GM12878 (cell line): ENCODE data around the gene CCDC14. TPM values are rescaled to one million over a fixed set of nuclear protein-coding genes. Genes with fewer than 3 reads are reported as not detected.

Experiments
- ATAC-seq: fragments of 200-7000 bp; cut with Tn5 transposase; 3 replicates; pipeline ENCODE4 v1.9.1; 2020; ENCODE audit warnings: mild to moderate bottlenecking, moderate library complexity
- BruUV-seq: library from RNA; stranded (reverse); fragments of 400-500 nt; replicated peaks from 2 replicates; lab custom pipeline; 2021; lab: Mats Ljungman, UMichigan
- CTCF ChIA-PET: fragments of 300-600 bp; sonication (Branson Sonifier 250); formaldehyde crosslinking; extraction: SDS; loops from one replicate; lab custom pipeline; 2021; ENCODE audit warnings: inconsistent platforms; lab: Yijun Ruan, JAX
- POLR2A ChIA-PET: fragments of 350-600 bp; formaldehyde crosslinking; extraction: SDS; loops from one replicate; lab custom pipeline; 2021; ENCODE audit warnings: inconsistent platforms; lab: Charles Lee
- RAD21 ChIA-PET: fragments of 300-600 bp; sonication (Branson Sonifier 250); formaldehyde crosslinking; loops from one replicate; lab custom pipeline; 2023; ENCODE audit warnings: antibody characterized with exemption; ENCODE audit not compliant: unreplicated experiment; lab: Charles Lee
- SMC1A ChIA-PET: fragments of 300-600 bp; sonication (Branson Sonifier 250); formaldehyde crosslinking; loops from one replicate; lab custom pipeline; 2023; ENCODE audit not compliant: unreplicated experiment, uncharacterized antibody; lab: Charles Lee
- DNase-seq: peaks from one replicate; pipeline ENCODE4 v3.0.0-alpha.2; 2011; ENCODE audit warnings: low read depth, low spot score
- FAIRE-seq: peaks from 3 replicates; lab custom pipeline; 2011; peaks lifted over from hg19 to GRCh38; lab: Jason Lieb, UNC
- H2AFZ ChIP-seq: 2 replicates; pipeline ENCODE4 v1.6.0; 2011; ENCODE audit warnings: low read depth, low read length, control low read depth; ENCODE audit not compliant: control insufficient read depth
- H3K27ac ChIP-seq: 2 replicates; pipeline ENCODE4 v1.5.1; 2011; ENCODE audit warnings: control low read depth; ENCODE audit not compliant: control insufficient read depth, insufficient read depth
- H3K27me3 ChIP-seq, 2 experiments: replicated peaks in 1 of 2; 2 replicates each; pipeline versions ENCODE4 v1.6.0 to v1.6.1; 2011; ENCODE audit warnings: low read length in 1 of 2; ENCODE audit not compliant: control insufficient read depth in 2 of 2, insufficient read depth in 2 of 2
- H3K36me3 ChIP-seq, 2 experiments: 2 replicates each; pipeline ENCODE4 v1.5.1; 2011; ENCODE audit warnings: low read length in 1 of 2; ENCODE audit not compliant: control insufficient read depth in 2 of 2, insufficient read depth in 2 of 2
- H3K4me1 ChIP-seq: 2 replicates; pipeline ENCODE4 v1.6.1; 2011; ENCODE audit warnings: mild to moderate bottlenecking, low read length, moderate library complexity, mixed read lengths; ENCODE audit not compliant: control insufficient read depth, insufficient read depth
- H3K4me2 ChIP-seq: 2 replicates; pipeline ENCODE4 v1.6.0; 2011; ENCODE audit warnings: control low read depth; ENCODE audit not compliant: control insufficient read depth, insufficient read depth
- H3K4me3 ChIP-seq: fragments of 200-600 bp; sonication (generic); 2 replicates; pipeline ENCODE4 v1.5.1; 2016
- H3K79me2 ChIP-seq: 2 replicates; pipeline ENCODE4 v1.6.0; 2011; ENCODE audit warnings: low read length; ENCODE audit not compliant: control insufficient read depth, insufficient read depth
- H3K9ac ChIP-seq: 2 replicates; pipeline ENCODE4 v1.8.0; 2011; ENCODE audit warnings: low read length, control low read depth, mixed read lengths; ENCODE audit not compliant: control insufficient read depth, insufficient read depth
- H3K9me3 ChIP-seq: replicated peaks from 3 replicates; pipeline ENCODE4 v1.5.1; 2011; ENCODE audit warnings: mild to moderate bottlenecking, low read length; ENCODE audit not compliant: control insufficient read depth, insufficient read depth
- H4K20me1 ChIP-seq: 2 replicates; pipeline ENCODE4 v1.6.0; 2011; ENCODE audit not compliant: control insufficient read depth, insufficient read depth
- EED ChIP-seq: sonication (generic); IDR thresholded peaks from 2 replicates; pipeline ENCODE4 v1.6.1; 2016; ENCODE audit warnings: antibody characterized with exemption, low read depth
- ETV6 ChIP-seq, 2 experiments: fragments of 450-650 bp in 1 of 2; IDR thresholded peaks in 1 of 2; conservative IDR thresholded peaks in 1 of 2; 2 replicates each; pipeline ENCODE4 v1.6.1; 2014; ENCODE audit warnings: antibody characterized with exemption in 1 of 2, borderline replicate concordance in 1 of 2, low read depth in 1 of 2, mild to moderate bottlenecking in 1 of 2, moderate library complexity in 1 of 2
- GATAD2B ChIP-seq: fragments of 450-650 bp; conservative IDR thresholded peaks from 2 replicates; pipeline ENCODE4 v1.6.1; 2017; ENCODE audit warnings: low read depth, mild to moderate bottlenecking, moderate library complexity
- KAT2A ChIP-seq: conservative IDR thresholded peaks from 2 replicates; pipeline ENCODE4 v1.6.1; 2011; ENCODE audit warnings: low read depth, low read length; ENCODE audit not compliant: control insufficient read depth
- MEF2B ChIP-seq: fragments of 450-650 bp; IDR thresholded peaks from 2 replicates; pipeline ENCODE4 v1.6.1; 2018; ENCODE audit warnings: mild to moderate bottlenecking, moderate library complexity; ENCODE audit not compliant: partially characterized antibody, poor library complexity, severe bottlenecking
- NFYA ChIP-seq: IDR thresholded peaks from 2 replicates; pipeline ENCODE4 v1.6.1; 2011; ENCODE audit warnings: low read depth, mild to moderate bottlenecking, low read length, improper control_type of control experiment, borderline replicate concordance
- PAX5 ChIP-seq: IDR thresholded peaks from 2 replicates; pipeline ENCODE4 v1.6.1; 2011; ENCODE audit warnings: low read depth, low read length, borderline replicate concordance
- RAD21 ChIP-seq: IDR thresholded peaks from 2 replicates; pipeline ENCODE4 v1.6.1; 2011; ENCODE audit warnings: mild to moderate bottlenecking, low read depth, low read length, moderate library complexity; ENCODE audit not compliant: insufficient read depth
- RAD51 ChIP-seq: fragments of 450-650 bp; IDR thresholded peaks from 2 replicates; pipeline ENCODE4 v1.6.1; 2016; ENCODE audit warnings: moderate library complexity, mild to moderate bottlenecking, inconsistent platforms
- SMARCA5 ChIP-seq: fragments of 450-650 bp; IDR thresholded peaks from 2 replicates; pipeline ENCODE4 v1.6.1; 2017; ENCODE audit warnings: mild to moderate bottlenecking
- SREBF2 ChIP-seq: IDR thresholded peaks from 2 replicates; pipeline ENCODE4 v1.6.1; 2012; ENCODE audit warnings: mild to moderate bottlenecking, low read length
- YY1 ChIP-seq: IDR thresholded peaks from 2 replicates; pipeline ENCODE4 v1.6.1; 2011; ENCODE audit warnings: low read depth, mild to moderate bottlenecking, low read length
- ZBED1 ChIP-seq: IDR thresholded peaks from 2 replicates; pipeline ENCODE4 v1.6.1; 2016; ENCODE audit warnings: borderline replicate concordance
- WGBS: methylation state at CpG from one replicate; pipeline ENCODE4 v1.1.6; 2016; ENCODE audit warnings: low lambda C conversion rate; ENCODE audit not compliant: insufficient replicate concordance, insufficient coverage; ENCODE audit errors: missing lambda C conversion rate; 5-methylcytosine and 5-hydroxymethylcytosine counted together
- in situ Hi-C: fragments of 300-500 bp; cut with MboI; formaldehyde crosslinking; loops from 9 replicates; pipeline ENCODE4 v1.14.3; 2018; ENCODE audit warnings: mixed read lengths
- intact Hi-C: fragments of 100-400 bp; cut with micrococcal nuclease; formaldehyde crosslinking; loops from one replicate; pipeline ENCODE4 v1.14.2; 2022; ENCODE audit not compliant: unreplicated experiment
- polyA plus RNA-seq, 11 experiments: library from polyadenylated mRNA; depleted of rRNA in 4 of 11; unstranded in 6 of 11; stranded (reverse) in 5 of 11; fragments of >200 nt; fragmentation: Nextera tagmentation in 4 of 11; fragmentation: Illumina TruSeq in 1 of 11; extraction: Ambion mirVana in 4 of 11; extraction: Trizol in 1 of 11; gene quantifications; 1 replicate in 1 of 11; 2 replicates in 10 of 11; pipeline versions ENCODE4 v1.2.1 to v1.2.3, GENCODE V29; 2011 to 2016; ENCODE audit warnings: inconsistent platforms in 2 of 11, missing spikeins in 2 of 11, low read depth in 1 of 11
- total RNA-seq, 4 experiments: library from RNA; depleted of rRNA in 3 of 4; stranded (reverse); fragments of >200 nt in 3 of 4; fragmentation: Illumina TruSeq in 1 of 4; extraction: Trizol in 1 of 4; gene quantifications; 2 replicates each; pipeline versions ENCODE4 v1.2.1 to v1.2.3, GENCODE V29; 2013 to 2021
- TF ChIP-seq, protein P1 (sequence below): fragments of 450-650 bp; IDR thresholded peaks from 2 replicates; pipeline ENCODE4 v1.6.1; 2016; ENCODE audit warnings: mild to moderate bottlenecking
- TF ChIP-seq, protein P2 (sequence below), 3 experiments: IDR thresholded peaks in 2 of 3; conservative IDR thresholded peaks in 1 of 3; 2 replicates each; pipeline ENCODE4 v1.5.1; 2011; ENCODE audit warnings: low read depth in 3 of 3, low read length in 3 of 3, mild to moderate bottlenecking in 3 of 3, control low read depth in 2 of 3, moderate library complexity in 2 of 3, inconsistent platforms in 1 of 3, mixed read lengths in 1 of 3; ENCODE audit not compliant: control insufficient read depth in 2 of 3, insufficient read depth in 1 of 3; ENCODE audit errors: extremely low read depth in 1 of 3

The CCDC14 gene
- total and polyA plus RNA-seq, 10 of the 15 experiments (the other 5 are each of a cell fraction or from before 2014, with no cell fraction given): 15.9 to 104 (median 43.0) TPM

DNA sequence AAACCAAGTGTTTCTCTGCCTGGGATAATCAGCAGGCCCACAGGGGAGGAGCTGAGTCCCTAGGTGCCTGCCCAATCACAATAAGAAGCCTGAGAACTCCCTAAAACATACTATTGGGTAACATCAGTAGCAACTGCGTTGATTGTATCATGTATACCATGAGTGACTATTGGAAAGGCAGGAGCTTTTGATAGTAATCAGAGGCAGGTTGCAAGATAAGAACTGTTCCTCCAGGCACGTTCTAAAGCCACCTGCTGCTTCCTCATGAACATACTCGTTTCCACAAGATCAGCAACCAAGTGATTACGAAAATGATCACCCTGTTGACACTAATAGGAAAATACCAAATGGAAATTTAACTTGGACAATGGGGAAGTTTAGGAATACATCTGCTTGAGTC lies 83.6 kb downstream of the CCDC14 start:
- WGBS: 11% methylated on average over 4 of the region's 4 CpGs
- no peaks in the 10 kb centered on the region for H4K20me1 ChIP-seq
- no peak for DNase-seq
- POLR2A ChIA-PET: no interaction called here
- no peaks in the 10 kb centered on the region for H3K9me3 ChIP-seq
- intact Hi-C loops (loop anchor here (10.0 kb wide), 1 partner anchor 207 kb away; no protein-coding TSS in a partner anchor), in situ Hi-C loops (no loop called here)
- no peak overlapping the region for H3K4me3 ChIP-seq
- no peak overlapping the region for H3K4me2 ChIP-seq
- CTCF ChIA-PET: no interaction called here
- no peaks in the 10 kb centered on the region for H3K36me3 ChIP-seq
- no peaks in the 10 kb centered on the region for H3K4me1 ChIP-seq
- H3K79me2 ChIP-seq: no peaks in the 10 kb centered on the region
- no peak for ATAC-seq
- RAD21 ChIA-PET: interaction anchor here (0.8 kb wide), 1 partner anchor 225 kb away, joined by 3 read pairs; no protein-coding TSS in a partner anchor
- FAIRE-seq: no peak
- H3K27me3 ChIP-seq: no peaks in the 10 kb centered on the region
- H3K27ac ChIP-seq: no peak overlapping the region
- BruUV-seq: no TSS peak
- no peak overlapping the region for H3K9ac ChIP-seq
- no peak overlapping the region for H2AFZ ChIP-seq
- SMC1A ChIA-PET: no interaction called here
- no peak for TF ChIP-seq EED
- TF ChIP-seq RAD51: no peak
- no peak for TF ChIP-seq YY1
- no peak for TF ChIP-seq MEF2B
- no peak for TF ChIP-seq SMARCA5
- no peak for TF ChIP-seq SREBF2
- no peak for TF ChIP-seq NFYA

DNA sequence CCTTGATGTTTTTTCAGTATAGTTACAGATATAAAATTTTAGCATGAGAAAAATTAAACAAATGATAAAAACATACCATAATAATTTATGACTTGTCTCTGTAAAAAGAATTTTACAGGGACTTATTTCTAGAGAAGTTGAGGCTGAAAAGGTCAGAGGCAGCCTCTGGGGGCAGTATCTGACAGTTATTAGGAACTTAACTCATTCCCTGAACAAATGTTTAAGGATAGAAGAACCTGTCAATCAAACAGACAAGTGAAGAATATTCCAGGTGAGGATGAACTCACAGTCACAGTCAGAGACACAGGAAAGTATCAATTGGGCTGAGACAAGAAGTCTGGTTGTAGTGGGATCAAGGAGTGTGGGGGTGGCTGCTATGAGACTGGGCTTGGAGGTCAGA lies 84.2 kb downstream of the CCDC14 start:
- ATAC-seq (no peak), DNase-seq (no peak), FAIRE-seq (no peak)
- H3K4me3 ChIP-seq: no peak overlapping the region
- H3K9me3 ChIP-seq: no peaks in the 10 kb centered on the region
- H2AFZ ChIP-seq: no peak overlapping the region
- intact Hi-C loops: loop anchor here (10.0 kb wide), 1 partner anchor 208 kb away; no protein-coding TSS in a partner anchor
- ChIA-PET RAD21 (interaction anchor here (0.8 kb wide), 1 partner anchor 225 kb away, joined by 3 read pairs; no protein-coding TSS in a partner anchor), SMC1A (no interaction called here), CTCF (no interaction called here), POLR2A (no interaction called here)
- no peaks in the 10 kb centered on the region for H3K79me2 ChIP-seq
- no peaks in the 10 kb centered on the region for H3K4me1 ChIP-seq
- no peaks in the 10 kb centered on the region for H3K36me3 ChIP-seq
- H4K20me1 ChIP-seq: no peaks in the 10 kb centered on the region
- in situ Hi-C loops: no loop called here
- H3K27me3 ChIP-seq: no peaks in the 10 kb centered on the region
- no peak overlapping the region for H3K9ac ChIP-seq
- no peak for TF ChIP-seq ETV6 (conservative IDR thresholded peaks at IDR 0.05 in 1 of 2, IDR thresholded peaks at IDR 0.05 in 1 of 2; ENCODE audit: borderline replicate concordance in 1 of 2, low read depth in 1 of 2)
- TF ChIP-seq, protein P1, sequence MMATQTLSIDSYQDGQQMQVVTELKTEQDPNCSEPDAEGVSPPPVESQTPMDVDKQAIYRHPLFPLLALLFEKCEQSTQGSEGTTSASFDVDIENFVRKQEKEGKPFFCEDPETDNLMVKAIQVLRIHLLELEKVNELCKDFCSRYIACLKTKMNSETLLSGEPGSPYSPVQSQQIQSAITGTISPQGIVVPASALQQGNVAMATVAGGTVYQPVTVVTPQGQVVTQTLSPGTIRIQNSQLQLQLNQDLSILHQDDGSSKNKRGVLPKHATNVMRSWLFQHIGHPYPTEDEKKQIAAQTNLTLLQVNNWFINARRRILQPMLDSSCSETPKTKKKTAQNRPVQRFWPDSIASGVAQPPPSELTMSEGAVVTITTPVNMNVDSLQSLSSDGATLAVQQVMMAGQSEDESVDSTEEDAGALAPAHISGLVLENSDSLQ: 0 out of 2 replicates have a peak, but pooled peaks have one; percentile 43
- no peak for TF ChIP-seq KAT2A
- TF ChIP-seq, protein P2, sequence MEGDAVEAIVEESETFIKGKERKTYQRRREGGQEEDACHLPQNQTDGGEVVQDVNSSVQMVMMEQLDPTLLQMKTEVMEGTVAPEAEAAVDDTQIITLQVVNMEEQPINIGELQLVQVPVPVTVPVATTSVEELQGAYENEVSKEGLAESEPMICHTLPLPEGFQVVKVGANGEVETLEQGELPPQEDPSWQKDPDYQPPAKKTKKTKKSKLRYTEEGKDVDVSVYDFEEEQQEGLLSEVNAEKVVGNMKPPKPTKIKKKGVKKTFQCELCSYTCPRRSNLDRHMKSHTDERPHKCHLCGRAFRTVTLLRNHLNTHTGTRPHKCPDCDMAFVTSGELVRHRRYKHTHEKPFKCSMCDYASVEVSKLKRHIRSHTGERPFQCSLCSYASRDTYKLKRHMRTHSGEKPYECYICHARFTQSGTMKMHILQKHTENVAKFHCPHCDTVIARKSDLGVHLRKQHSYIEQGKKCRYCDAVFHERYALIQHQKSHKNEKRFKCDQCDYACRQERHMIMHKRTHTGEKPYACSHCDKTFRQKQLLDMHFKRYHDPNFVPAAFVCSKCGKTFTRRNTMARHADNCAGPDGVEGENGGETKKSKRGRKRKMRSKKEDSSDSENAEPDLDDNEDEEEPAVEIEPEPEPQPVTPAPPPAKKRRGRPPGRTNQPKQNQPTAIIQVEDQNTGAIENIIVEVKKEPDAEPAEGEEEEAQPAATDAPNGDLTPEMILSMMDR (IDR thresholded peaks at IDR 0.05 in 2 of 3, conservative IDR thresholded peaks at IDR 0.05 in 1 of 3; ENCODE audit: control insufficient read depth in 2 of 3, extremely low read depth in 1 of 3, insufficient read depth in 1 of 3, low read depth in 3 of 3, low read length in 3 of 3): peak in 2 of 3 experiments; percentile 9 to 45; a peak in 2 of 6 replicates
- TF ChIP-seq PAX5: no peak
- no peak for TF ChIP-seq GATAD2B
- TF ChIP-seq RAD21: 0 out of 2 replicates have a peak, but pooled peaks have one; percentile 9
- no peak for TF ChIP-seq ZBED1
- H3K4me2 ChIP-seq: no peak overlapping the region
- H3K27ac ChIP-seq: no peak overlapping the region
- no TSS peak for BruUV-seq
